ENCODE results near the gene EFEMP2.

EFEMP2 gene

DNA sequence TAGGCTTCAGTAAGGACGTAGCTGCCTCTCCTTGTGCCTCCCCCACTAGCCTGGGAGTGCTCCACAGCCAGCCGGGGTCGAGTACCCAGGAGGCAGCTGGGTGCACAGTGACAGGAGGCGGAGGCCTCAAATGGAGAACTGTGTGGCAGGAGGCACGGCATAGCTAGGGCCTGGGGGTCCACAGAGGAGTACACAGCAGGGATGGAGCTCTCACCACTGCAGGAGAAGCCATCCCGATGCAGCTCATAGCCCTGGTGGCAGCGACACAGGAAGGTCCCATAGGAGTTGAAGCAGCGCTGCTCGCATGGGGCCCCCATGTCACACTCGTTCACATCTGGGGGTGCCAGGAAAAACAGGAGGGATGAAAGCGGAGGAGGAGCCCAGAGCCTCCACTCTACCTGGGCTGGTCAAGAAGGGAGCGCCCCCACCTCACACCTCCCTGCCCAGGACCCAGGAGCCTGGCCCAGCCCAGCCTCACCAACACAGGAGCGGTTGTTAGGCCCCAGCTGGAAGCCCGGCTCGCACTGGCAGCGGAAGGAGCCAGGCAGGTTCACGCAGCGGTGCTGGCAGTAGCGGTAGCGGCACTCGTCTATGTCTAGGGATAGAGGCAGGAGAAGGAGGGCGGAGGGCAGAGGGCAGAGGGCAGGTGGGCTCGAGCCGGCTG lies 2.8 kb downstream of the EFEMP2 start:
- in situ Hi-C loops (cut with HindIII; ENCODE audit: low sequenced_read_pairs) = no loop called here
- TF ChIP-seq, protein P1, sequence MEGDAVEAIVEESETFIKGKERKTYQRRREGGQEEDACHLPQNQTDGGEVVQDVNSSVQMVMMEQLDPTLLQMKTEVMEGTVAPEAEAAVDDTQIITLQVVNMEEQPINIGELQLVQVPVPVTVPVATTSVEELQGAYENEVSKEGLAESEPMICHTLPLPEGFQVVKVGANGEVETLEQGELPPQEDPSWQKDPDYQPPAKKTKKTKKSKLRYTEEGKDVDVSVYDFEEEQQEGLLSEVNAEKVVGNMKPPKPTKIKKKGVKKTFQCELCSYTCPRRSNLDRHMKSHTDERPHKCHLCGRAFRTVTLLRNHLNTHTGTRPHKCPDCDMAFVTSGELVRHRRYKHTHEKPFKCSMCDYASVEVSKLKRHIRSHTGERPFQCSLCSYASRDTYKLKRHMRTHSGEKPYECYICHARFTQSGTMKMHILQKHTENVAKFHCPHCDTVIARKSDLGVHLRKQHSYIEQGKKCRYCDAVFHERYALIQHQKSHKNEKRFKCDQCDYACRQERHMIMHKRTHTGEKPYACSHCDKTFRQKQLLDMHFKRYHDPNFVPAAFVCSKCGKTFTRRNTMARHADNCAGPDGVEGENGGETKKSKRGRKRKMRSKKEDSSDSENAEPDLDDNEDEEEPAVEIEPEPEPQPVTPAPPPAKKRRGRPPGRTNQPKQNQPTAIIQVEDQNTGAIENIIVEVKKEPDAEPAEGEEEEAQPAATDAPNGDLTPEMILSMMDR (IDR thresholded peaks at IDR 0.05; ENCODE audit: low read depth, low read length) = no peak
- H3K4me3 ChIP-seq (ENCODE audit: low read depth, low read length) = no peak overlapping the region
- DNase-seq (ENCODE audit: low read depth, low spot score) = no peak

DNA sequence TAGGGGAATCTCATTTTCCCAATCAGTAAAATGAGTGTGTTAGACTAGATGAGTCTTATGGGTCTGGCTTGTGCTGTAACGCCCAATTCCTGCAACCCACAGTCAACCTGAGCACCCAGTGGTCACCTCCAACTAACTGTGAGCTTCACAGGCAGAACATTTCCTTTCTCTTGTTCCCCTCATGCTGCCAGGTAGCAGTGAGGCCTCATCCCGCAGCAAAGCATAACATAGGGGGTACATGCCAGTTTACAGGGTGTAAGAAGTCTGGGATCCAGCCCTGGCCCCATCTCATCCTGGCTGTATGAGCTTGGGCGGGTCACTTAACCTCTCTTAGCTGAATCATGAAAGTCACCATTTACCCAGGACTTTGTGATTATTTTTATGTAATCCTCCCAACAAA lies 3.7 kb downstream of the EFEMP2 start:
- in situ Hi-C loops (cut with HindIII; ENCODE audit: low sequenced_read_pairs) = no loop called here
- no peak for DNase-seq (ENCODE audit: low read depth, low spot score)
- TF ChIP-seq, protein P1 (IDR thresholded peaks at IDR 0.05; ENCODE audit: low read depth, low read length) = no peak
- no peak overlapping the region for H3K4me3 ChIP-seq (ENCODE audit: low read depth, low read length)

DNA sequence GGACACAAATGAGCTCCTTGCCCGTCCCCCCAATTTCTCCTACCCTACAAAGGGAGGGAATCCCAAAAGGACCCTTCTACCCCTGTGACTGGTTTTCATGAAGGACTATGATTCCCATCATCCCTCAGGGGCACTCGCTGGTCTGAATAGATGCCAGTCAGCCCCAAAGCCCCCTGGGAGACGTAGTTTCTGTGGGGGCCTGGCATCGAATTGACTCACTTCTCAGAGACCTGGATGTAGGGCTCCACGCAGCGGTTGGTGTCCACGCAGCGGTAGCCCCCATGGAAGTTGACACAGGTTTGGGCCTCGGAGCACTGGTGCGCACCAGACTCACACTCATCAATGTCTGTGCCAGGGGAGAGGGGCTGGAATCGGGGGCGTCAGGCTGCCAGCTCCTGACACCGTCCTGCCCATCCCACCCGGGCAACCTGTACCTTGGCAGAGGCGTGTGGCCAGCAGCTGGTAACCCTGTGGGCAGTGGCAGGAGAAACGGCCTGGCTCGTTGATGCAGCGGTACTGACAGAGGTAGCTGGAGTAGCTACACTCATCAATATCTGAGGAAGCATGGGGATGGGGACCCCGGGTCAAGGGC lies 4.4 kb downstream of the EFEMP2 start:
- no peak for DNase-seq (ENCODE audit: low read depth, low spot score)
- H3K4me3 ChIP-seq (ENCODE audit: low read depth, low read length) = no peak overlapping the region
- TF ChIP-seq, protein P1 (IDR thresholded peaks at IDR 0.05; ENCODE audit: low read depth, low read length) = no peak
- in situ Hi-C loops (cut with HindIII; ENCODE audit: low sequenced_read_pairs) = no loop called here

DNA sequence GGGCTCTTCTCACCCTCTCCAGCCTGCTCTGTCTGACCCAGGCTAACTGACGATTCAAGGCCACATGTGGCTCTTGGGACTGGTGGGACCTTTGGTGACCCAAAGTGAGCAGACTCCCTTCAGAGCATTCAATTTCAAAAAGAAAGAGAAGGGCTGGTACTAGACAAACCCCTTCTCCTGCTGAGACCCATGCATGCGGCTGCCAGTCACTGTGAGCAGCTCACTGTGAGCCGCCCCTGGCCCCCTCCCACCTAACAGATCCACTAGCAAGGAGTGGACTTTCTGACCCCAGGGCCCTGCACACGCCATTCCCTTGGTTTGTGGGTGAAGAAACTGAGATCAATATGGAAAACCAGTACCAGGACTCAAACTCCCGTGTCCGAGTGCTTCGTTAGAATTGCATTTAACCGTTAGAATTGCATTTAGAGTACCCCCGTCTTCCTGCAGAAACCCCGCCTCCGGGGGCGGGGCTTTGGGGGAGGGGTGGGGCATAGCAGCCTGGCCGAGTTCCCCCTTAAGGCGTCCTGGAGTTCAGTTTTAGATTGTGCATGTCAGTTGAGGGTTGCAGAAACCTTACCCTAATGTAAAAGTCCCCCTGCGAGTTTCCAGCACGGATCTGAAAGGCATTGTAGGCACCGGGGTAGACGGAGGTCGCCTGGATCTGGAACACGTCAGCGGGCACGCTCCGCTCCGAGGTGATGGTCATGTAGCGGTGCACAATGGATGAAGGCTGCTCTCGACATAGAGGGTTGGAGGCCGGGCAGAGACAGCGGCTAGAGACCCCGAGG lies 5.1 kb downstream of the EFEMP2 start:
- in situ Hi-C loops (cut with HindIII; ENCODE audit: low sequenced_read_pairs) = no loop called here
- TF ChIP-seq, protein P1 (IDR thresholded peaks at IDR 0.05; ENCODE audit: low read depth, low read length) = no peak
- no peak for DNase-seq (ENCODE audit: low read depth, low spot score)
- H3K4me3 ChIP-seq (ENCODE audit: low read depth, low read length) = no peak overlapping the region

DNA sequence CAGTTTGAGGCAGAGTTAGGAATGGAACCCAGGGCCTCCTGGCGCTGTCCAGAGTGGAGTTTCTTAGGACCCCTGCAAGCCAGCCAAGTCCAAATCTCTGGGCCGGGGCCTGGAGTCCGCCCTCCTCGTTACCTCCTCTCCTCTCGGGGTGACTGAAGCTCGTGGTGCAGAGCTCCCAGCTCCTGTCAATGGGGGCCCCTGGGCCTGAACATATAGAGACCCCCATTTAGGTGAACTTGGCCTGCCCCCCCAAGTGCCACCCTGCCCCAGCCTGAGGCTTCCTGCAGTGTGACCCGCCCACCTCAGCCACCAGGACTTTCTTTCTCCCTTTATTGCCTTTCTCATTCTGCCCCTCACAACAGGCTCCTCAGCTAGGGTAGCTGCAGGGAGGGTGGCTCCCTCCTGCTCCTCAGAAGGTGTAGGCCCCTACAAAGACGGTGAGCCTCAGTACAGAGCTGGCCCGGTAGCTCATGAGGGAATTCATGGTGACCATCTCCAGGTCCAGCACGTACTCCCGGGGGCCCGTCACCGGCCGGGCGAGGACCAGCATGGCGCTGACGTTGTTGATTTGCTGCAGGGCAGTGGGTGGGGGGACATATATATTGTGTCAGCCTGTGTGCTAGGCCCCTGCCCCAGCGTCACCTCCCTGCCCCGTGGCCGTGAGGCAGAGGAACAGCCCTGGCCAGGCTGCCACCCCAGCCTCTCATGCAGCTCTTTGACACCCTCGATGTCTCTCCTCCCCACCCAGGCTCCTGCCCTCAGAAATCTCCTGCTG lies 5.9 kb downstream of the EFEMP2 start:
- DNase-seq (ENCODE audit: low read depth, low spot score) = no peak
- TF ChIP-seq, protein P1 (IDR thresholded peaks at IDR 0.05; ENCODE audit: low read depth, low read length) = no peak
- in situ Hi-C loops (cut with HindIII; ENCODE audit: low sequenced_read_pairs) = no loop called here
- no peak overlapping the region for H3K4me3 ChIP-seq (ENCODE audit: low read depth, low read length)

DNA sequence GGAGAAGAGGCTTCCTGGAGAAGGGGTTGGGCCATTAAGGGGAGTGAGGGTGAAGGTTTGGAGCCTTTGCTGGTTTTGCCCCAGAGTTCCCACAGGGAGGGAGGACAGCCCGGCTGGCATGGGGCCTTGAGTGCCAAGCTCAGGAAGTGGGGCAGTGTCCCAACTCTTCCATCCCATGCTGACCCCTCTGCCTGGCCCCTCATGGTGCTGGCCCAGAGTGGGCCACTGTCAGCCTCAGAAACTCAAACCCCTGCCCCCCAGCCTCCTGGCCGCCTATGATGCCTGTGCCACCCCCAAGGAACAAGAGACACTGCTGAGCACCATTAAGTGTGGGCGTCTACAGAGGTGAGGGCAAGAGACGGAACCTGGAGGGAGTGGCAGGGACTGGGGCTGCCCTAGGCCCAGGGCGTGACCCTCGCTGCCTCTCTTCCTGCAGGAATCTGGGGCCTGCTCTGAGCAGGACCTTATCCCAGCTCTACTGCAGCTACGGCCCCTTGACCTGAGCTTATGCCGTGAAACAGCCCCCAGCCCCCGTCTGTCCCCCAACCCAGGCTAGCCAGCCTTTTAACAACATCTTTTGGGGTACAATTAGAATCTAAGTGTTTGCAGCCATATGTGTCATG lies 6.9 kb downstream of the EFEMP2 start:
- DNase-seq (ENCODE audit: low read depth, low spot score) = no peak
- H3K4me3 ChIP-seq (ENCODE audit: low read depth, low read length) = no peak overlapping the region
- in situ Hi-C loops (cut with HindIII; ENCODE audit: low sequenced_read_pairs) = no loop called here
- TF ChIP-seq, protein P1 (IDR thresholded peaks at IDR 0.05; ENCODE audit: low read depth, low read length) = no peak
